DND-41 (cell line): Measurements from ENCODE around the gene INPP4A.

ENCODE experiments used
- CTCF ChIP-seq: IDR thresholded peaks from 2 replicates; pipeline ENCODE4 v1.5.1; 2012; ENCODE audit warnings: borderline replicate concordance, low read length, moderate library complexity, mild to moderate bottlenecking; ENCODE audit not compliant: poor library complexity, severe bottlenecking; ENCODE audit errors: extremely low read depth
- EZH2 ChIP-seq: IDR thresholded peaks from 3 replicates; pipeline ENCODE4 v1.6.1; 2012; ENCODE audit warnings: borderline replicate concordance, low read depth, mild to moderate bottlenecking, moderate library complexity, low read length, inconsistent platforms; ENCODE audit not compliant: severe bottlenecking

DNA sequence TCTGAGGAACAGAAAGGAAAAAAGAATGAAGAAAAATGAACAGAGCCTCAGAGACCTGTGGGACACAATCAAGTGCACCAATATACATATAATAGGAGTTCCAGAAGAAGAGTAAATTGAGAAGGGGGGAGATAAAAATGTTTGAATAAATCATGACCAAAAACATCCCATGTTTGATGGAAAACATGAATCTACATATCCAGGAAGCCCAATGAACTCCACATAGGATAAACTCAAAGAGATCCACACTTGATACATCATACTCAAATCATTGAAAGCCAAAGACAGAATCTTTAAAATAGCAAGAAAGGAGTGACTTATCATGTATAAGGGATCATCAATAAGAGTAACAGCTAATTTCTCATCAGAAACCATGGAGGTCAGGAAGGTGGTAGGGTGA, 83.7 kb downstream of the INPP4A start:
- TF ChIP-seq EZH2 (no peak), CTCF (no peak)
